Left ventricle myocardium inferior (tissue), 1 donor: ENCODE measurements around the gene CPT1A. TPM values are rescaled to one million over a fixed set of nuclear protein-coding genes. Genes with fewer than 3 reads are reported as not detected.

Source experiments
- DNase-seq: peaks from one replicate; pipeline ENCODE4 v3.0.0-alpha.2; 2020
- H3K27ac ChIP-seq: fragments of 200-600 bp; replicated peaks from 2 replicates; pipeline ENCODE4 v1.8.0; 2021
- H3K27me3 ChIP-seq: fragments of 200-600 bp; 2 replicates; pipeline ENCODE4 v1.8.0; 2021; ENCODE audit warnings: low read depth
- H3K36me3 ChIP-seq: fragments of 200-600 bp; 2 replicates; pipeline ENCODE4 v1.8.0; 2021
- H3K4me1 ChIP-seq: fragments of 200-600 bp; 2 replicates; pipeline ENCODE4 v1.8.0; 2021
- H3K4me3 ChIP-seq: fragments of 200-600 bp; 2 replicates; pipeline ENCODE4 v1.8.0; 2021; ENCODE audit warnings: mild to moderate bottlenecking, moderate library complexity
- H3K9me3 ChIP-seq: fragments of 200-600 bp; replicated peaks from 2 replicates; pipeline ENCODE4 v1.8.0; 2021
- intact Hi-C: fragments of 100-400 bp; cut with micrococcal nuclease; formaldehyde crosslinking; loops from one replicate; pipeline ENCODE4 v1.11.0; 2022
- total RNA-seq: library from RNA; stranded (reverse); fragmentation: NEBNext Ultra II Directional; extraction: Animal tissue kit (Norgen Biotek cat#: 25700); gene quantifications from one replicate; pipeline ENCODE4 v1.2.1, GENCODE V29; 2021
- TF ChIP-seq, protein P1 (sequence below): fragments of 200-600 bp; IDR thresholded peaks from 2 replicates; pipeline ENCODE4 v1.8.0; 2021; ENCODE audit warnings: antibody characterized with exemption, mild to moderate bottlenecking, borderline replicate concordance
- donor health status: DM: no; HTN: yes; CAD: no; lungs with severe emphysema.

CPT1A gene
- total RNA-seq, 1 donor from 2014 or later, result 73.1 TPM

DNA sequence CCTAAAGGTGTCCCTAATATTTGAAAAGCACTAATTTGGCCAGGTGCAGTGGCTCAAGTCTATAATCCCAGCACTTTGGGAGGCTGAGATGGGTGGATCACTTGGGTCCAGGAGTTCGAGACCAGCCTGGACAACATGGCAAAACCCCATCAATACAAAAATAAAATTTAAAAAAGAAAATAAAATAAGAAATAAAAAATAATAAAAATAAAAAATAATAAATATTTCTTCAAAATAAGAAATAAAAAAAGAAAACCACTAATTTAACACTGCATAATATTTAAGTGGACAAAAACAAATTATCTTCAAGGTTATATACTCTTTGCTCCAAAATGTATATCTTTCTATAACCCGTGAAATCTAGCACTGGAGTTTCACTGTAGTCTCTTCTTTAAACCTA is 32.9 kb downstream of the CPT1A start:
- Histone ChIP-seq H3K27ac (no peak overlapping the region), H3K27me3 (no peaks in the 10 kb centered on the region), H3K9me3 (no peaks in the 10 kb centered on the region), H3K4me3 (no peak overlapping the region), H3K36me3 (peaks cover 74% of the 10 kb centered on the region), H3K4me1 (peaks cover 55% of the 10 kb centered on the region)
- intact Hi-C loops, result no loop called here
- no peak for DNase-seq
- TF ChIP-seq, protein P1, sequence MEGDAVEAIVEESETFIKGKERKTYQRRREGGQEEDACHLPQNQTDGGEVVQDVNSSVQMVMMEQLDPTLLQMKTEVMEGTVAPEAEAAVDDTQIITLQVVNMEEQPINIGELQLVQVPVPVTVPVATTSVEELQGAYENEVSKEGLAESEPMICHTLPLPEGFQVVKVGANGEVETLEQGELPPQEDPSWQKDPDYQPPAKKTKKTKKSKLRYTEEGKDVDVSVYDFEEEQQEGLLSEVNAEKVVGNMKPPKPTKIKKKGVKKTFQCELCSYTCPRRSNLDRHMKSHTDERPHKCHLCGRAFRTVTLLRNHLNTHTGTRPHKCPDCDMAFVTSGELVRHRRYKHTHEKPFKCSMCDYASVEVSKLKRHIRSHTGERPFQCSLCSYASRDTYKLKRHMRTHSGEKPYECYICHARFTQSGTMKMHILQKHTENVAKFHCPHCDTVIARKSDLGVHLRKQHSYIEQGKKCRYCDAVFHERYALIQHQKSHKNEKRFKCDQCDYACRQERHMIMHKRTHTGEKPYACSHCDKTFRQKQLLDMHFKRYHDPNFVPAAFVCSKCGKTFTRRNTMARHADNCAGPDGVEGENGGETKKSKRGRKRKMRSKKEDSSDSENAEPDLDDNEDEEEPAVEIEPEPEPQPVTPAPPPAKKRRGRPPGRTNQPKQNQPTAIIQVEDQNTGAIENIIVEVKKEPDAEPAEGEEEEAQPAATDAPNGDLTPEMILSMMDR, result no peak

DNA sequence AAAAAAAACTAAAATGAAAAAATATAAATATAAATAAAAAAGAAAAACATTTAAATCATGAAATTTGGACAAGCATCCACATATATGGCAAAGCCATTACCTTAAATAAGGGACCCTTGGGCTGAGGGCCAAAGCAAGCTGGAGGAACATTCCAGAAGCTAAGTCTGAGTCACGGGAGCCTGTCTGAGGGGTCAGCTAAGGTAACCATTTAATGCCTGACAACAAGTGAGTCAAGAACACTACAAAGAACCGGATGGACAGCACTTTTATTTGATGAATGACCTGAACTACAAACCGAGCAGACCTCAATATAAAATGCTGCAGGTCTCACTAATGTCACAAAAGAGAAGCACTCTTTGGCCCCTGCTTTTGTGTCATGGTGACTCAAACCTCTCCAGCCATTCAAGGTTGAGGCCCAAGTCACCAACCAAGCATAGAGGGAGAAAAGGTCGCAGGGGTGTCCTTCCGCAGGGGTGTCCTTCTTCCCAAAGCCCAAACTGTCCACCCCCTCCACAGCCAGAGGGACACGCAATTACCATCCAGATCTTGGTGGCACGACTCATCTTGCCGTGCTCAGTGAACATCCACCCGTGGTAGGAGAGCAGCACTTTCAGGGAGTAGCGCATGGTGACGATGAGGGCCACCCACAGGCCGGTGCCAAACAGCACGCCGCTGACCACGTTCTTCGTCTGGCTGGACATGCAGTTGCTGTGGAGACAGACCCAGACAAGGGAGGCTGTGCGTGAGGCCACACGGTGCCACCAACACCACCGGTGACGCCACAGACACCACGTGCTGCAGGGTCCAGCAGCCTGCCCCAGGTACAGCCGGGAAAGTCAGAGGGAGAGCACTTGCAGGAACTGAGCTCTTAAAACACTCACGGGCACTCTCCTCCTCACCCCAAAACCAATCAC is 34.5 kb downstream of the CPT1A start:
- peaks cover 42% of the 10 kb centered on the region for H3K4me1 ChIP-seq
- H3K27ac ChIP-seq, result no peak overlapping the region
- H3K36me3 ChIP-seq, result peaks cover 76% of the 10 kb centered on the region
- intact Hi-C loops, result no loop called here
- DNase-seq, result no peak
- H3K27me3 ChIP-seq, result no peaks in the 10 kb centered on the region
- TF ChIP-seq, protein P1, result no peak
- no peak overlapping the region for H3K4me3 ChIP-seq
- no peaks in the 10 kb centered on the region for H3K9me3 ChIP-seq

DNA sequence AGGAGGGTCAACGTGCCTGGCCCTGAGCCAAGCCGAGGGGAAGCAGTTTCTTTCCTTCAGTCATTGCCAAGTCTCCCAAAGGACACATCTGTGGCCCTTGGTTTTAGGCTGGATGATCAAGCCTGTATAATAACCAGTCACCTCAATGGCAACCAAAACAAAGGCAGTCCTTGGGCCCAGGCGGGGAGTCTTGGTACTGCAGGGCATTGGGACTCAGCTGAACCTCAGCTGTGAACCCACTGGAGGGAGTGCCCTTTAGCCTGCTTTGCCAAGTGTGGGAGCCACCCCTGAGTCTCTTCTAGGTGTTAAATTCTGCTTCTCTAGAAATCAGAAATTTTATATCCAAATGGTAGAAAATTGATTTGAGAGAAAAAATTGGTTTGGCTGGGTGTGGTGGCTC is 36.9 kb downstream of the CPT1A start:
- intact Hi-C loops, result no loop called here
- TF ChIP-seq, protein P1, result no peak

DNA sequence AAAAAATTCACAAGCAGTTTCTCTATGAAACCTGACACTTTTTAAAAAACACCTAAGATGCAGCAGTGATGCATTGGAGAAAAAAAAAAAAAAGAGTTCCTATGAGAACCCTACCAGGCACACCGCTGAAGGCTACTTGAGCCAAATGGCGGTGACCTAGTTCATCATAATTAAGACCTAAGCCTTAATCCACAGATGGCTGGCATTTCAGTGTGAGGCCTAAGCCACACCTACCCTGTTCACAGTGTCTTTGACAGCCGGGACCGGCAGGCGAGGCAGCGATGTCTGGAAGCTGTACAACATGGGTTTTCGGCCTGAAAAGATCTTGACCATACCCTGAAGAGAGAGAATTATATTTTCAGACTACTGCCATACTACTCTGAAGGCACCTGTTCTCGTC is 38.0 kb downstream of the CPT1A start:
- H3K4me1 ChIP-seq, result peaks cover 13% of the 10 kb centered on the region
- no peak overlapping the region for H3K27ac ChIP-seq
- no peaks in the 10 kb centered on the region for H3K9me3 ChIP-seq
- no peaks in the 10 kb centered on the region for H3K27me3 ChIP-seq
- no peak for DNase-seq
- H3K4me3 ChIP-seq, result no peak overlapping the region
- TF ChIP-seq, protein P1, result no peak
- intact Hi-C loops, result no loop called here
- peaks cover 93% of the 10 kb centered on the region for H3K36me3 ChIP-seq

More for the DNA sequence above, 36.9 kb downstream of the CPT1A start:
- Histone ChIP-seq H3K36me3 (peaks cover 83% of the 10 kb centered on the region), H3K9me3 (no peaks in the 10 kb centered on the region), H3K27me3 (no peaks in the 10 kb centered on the region), H3K27ac (no peak overlapping the region), H3K4me1 (peaks cover 22% of the 10 kb centered on the region), H3K4me3 (no peak overlapping the region)
- DNase-seq, result no peak

DNA sequence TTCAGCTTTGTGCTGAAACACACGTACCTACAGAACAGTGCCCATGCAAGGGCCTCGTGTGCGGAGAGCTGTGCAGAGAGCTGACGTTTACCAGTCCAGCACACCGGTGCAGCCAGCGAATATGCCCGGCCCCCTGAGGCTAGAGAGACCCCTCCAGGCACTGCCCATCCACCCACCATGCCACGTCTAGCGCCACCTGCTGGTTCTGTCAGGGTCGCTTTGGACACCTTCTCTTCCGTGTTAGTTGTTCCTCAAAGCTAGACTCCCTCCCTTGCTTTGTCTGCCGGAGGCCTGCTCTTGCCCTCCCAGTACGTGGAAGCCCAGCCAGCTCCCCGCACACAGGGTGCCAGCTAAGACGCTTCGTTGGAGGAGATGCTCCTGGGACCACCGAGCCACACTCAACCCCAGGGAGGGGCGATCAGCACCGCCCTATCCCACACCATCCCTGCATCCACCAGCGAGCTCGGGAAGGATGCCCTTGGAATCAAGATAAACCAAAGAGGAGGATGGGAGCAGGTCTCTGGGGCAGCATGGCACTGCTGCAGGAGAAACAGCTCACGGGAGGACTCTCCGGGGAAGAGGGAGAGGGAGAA is 43.4 kb downstream of the CPT1A start:
- H3K36me3 ChIP-seq, result peaks cover 100% of the 10 kb centered on the region
- H3K9me3 ChIP-seq, result no peaks in the 10 kb centered on the region
- no peaks in the 10 kb centered on the region for H3K27me3 ChIP-seq
- H3K4me3 ChIP-seq, result no peak overlapping the region
- peaks cover 13% of the 10 kb centered on the region for H3K4me1 ChIP-seq
- H3K27ac ChIP-seq, result no peak overlapping the region
- DNase-seq, result no peak
- TF ChIP-seq, protein P1, result peak; percentile 60
- intact Hi-C loops, result no loop called here
